ENCODE measurements around the gene DGKI. TPM values are rescaled to one million over a fixed set of nuclear protein-coding genes. Genes with fewer than 3 reads are reported as not detected.
A peak's percentile ranks its signal among the peaks of the same experiment; 100 is the strongest.

The DGKI gene
- total RNA-seq, 1 donor = 4.7 TPM

DNA sequence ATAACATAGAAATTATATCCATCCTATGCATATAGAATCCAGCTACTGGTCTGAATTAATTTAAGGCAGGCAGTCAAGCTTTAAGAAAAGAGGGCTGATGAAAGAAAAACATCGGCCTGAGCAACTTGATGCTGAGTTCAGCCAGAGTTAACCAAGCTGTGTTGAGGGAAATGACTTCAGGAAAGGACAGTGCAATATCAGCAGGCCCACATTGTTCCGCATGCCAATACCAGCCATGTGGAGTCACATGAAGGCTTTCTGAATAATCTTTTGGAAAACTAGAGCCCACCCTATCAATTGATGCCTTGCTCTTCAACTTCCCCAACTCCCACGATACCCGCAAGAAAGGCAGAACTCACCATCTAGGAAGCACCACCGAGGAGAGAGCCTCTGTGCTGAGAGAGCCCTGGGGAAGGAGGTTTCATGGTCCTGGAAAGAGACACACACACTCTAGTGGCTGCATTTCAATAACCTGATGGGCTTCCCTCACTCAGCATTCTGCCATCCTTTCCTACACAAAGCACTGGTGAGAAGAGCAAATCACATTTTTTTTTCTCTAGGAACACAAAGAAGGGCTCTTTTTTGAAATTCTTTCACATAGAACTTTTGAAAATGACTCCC is 377.5 kb downstream of the DGKI start:
- TF ChIP-seq, protein P1, sequence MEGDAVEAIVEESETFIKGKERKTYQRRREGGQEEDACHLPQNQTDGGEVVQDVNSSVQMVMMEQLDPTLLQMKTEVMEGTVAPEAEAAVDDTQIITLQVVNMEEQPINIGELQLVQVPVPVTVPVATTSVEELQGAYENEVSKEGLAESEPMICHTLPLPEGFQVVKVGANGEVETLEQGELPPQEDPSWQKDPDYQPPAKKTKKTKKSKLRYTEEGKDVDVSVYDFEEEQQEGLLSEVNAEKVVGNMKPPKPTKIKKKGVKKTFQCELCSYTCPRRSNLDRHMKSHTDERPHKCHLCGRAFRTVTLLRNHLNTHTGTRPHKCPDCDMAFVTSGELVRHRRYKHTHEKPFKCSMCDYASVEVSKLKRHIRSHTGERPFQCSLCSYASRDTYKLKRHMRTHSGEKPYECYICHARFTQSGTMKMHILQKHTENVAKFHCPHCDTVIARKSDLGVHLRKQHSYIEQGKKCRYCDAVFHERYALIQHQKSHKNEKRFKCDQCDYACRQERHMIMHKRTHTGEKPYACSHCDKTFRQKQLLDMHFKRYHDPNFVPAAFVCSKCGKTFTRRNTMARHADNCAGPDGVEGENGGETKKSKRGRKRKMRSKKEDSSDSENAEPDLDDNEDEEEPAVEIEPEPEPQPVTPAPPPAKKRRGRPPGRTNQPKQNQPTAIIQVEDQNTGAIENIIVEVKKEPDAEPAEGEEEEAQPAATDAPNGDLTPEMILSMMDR (IDR thresholded peaks at IDR 0.05; ENCODE audit: insufficient read depth, low read length) = no peak

DNA sequence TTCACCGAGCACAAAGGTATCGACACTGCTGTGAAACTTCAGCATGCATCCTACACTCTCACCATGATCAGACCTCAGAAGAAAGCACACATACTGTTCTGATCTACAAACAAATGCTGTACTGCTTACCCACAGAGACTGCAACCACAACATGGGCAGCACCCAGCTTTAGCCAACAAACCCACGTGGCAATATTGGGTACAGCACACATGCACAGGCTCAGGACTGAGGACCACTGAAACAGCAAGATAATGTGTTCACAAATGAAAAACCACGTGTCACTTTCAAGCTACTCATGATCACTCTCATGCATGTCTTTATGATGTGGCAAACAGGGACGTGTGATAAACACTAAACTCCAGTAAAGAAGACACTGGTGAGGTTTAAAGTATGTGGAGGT is 383.9 kb downstream of the DGKI start:
- TF ChIP-seq, protein P1 (IDR thresholded peaks at IDR 0.05; ENCODE audit: insufficient read depth, low read length) = no peak
- H3K4me3 ChIP-seq (ENCODE audit: low read depth, low read length) = no peak overlapping the region
- no peak for DNase-seq (ENCODE audit: low read depth)

More for the DNA sequence above, 377.5 kb downstream of the DGKI start:
- no peak for DNase-seq (ENCODE audit: low read depth)
- H3K4me3 ChIP-seq (ENCODE audit: low read depth, low read length) = no peak overlapping the region

GRCh38 chr7:137462074-137462715 is 384.6 kb downstream of the DGKI start:
- peak; percentile 35 for DNase-seq (ENCODE audit: low read depth)
- TF ChIP-seq, protein P1 (IDR thresholded peaks at IDR 0.05; ENCODE audit: insufficient read depth, low read length) = no peak
- no peak overlapping the region for H3K4me3 ChIP-seq (ENCODE audit: low read depth, low read length)

DNA sequence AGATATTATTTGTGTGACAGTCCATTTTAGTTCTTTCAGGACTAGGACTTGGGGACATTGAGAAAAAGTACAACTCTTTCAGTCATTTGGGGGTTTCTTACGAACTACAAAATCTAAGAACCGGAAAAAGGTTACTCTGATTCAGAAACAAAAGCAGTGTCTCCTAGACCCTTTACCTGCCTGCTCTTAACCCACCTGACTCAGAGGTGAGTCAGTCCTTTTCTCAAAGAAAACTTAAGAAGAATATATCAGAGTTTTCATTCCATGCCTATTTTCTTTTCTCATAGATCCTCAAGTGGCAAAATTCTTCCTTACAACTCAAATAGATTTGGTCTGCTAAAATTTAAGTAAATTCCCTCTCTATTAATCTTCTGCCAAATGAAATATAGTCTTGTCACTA is 388.4 kb downstream of the DGKI start:
- TF ChIP-seq, protein P1 (IDR thresholded peaks at IDR 0.05; ENCODE audit: insufficient read depth, low read length) = no peak
- H3K4me3 ChIP-seq (ENCODE audit: low read depth, low read length) = no peak overlapping the region
- no peak for DNase-seq (ENCODE audit: low read depth)

- peak overlapping the region; percentile 10 for H3K4me3 ChIP-seq (ENCODE audit: low read depth, low read length)
- TF ChIP-seq, protein P1 (IDR thresholded peaks at IDR 0.05; ENCODE audit: insufficient read depth, low read length) = no peak
- peak; percentile 97 for DNase-seq (ENCODE audit: low read depth)
Observed at GRCh38 chr7:137454767-137455166, 392.0 kb downstream of the DGKI start.

DNA sequence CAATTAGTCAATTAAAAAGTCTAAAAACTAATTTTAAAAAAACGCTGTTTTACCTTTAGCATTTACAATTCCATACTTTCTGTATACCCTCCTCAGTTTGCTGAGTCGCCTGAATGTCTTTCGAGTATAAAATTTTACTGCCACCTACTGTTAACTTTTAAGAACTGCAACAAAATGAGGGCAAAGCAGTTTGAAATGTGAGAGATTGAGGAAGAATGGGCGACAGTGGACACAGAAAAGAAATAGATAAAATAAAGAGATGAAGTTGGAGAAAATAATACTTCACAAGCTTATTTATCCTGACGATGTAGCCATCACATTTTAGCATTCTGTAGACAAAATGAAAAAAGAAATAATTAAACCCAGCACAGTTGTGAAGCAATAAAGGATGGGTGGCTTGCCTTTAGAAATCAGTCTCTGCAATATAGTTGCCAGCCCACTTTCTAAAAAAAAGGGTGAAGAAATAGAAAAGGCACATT is 392.5 kb downstream of the DGKI start:
- peak overlapping the region; percentile 10 for H3K4me3 ChIP-seq (ENCODE audit: low read depth, low read length)
- TF ChIP-seq, protein P1 (IDR thresholded peaks at IDR 0.05; ENCODE audit: insufficient read depth, low read length) = peak; percentile 65
- peak; percentile 80 for DNase-seq (ENCODE audit: low read depth)

Measured in fibroblast of the aortic adventitia (primary cell).